Activated naive CD4-positive, alpha-beta T cell treated with anti-CD3 and anti-CD28 coated beads, Interleukin-2, amount 10 ng/mL, durations not matched to agents 5 hours and 36 hours (primary cell): ENCODE data around the gene C4BPA. TPM values are rescaled to one million over a fixed set of nuclear protein-coding genes. Genes with fewer than 3 reads are reported as not detected.

Experiments used
- total RNA-seq, 2 experiments: library from RNA; stranded (reverse); gene quantifications; one replicate each; pipeline ENCODE4 v1.2.3, GENCODE V29; 2021

C4BPA gene
- not detected for total RNA-seq

GRCh38 chr1:207103892-207104373, at the start of gene C4BPA:
Gene C4BPA (plus strand): TSS chr1:207104233. CDS start chr1:207113026, 8,793 bp downstream.

DNA sequence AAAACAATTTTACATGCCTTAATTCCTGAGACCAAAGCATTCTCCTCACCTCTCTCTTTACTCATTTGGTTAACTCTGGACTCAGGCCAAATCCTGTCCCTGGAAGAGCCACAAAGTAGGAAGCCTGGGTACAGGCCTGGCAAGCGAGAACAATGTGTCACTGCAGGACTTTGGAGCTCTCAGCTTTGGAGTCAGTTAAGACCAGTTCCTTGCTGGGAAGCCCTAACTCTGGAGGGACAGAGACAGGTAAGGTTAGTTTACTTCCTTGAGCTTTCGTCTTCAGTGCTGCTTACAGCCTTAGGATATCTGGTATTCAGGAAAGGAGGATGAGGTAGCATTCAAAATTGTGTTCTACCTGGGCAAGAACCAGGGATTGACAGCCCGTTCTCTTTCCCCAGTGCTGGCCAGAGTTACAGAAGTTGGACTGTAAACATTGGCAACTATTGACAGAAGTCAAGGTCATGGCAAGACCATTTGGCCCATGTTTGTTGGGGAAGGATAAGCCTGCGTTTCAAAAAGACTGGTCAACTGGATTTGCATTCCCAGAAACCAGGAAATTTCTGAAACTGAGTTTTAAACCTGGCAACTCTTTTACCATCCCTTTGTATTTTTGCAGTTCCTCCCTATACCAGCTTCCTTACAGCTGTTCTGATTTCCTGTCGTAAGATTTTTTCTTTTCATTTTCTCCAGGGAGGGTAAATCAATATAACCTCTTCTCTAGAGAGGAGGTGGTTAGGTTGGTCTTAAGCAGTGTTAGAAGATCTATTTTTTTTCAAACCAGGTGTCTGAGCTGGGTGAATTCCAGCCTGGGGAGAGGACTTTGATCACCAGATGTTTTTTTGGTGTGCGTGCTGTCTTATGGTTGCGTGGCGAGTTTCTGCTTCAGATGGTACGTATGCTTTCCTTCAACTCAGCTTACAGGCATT, 15.1 kb upstream of the C4BPA start, which contains the start of gene C4BPB:
TSS of gene C4BPB (plus strand) at position 160 of the 926 bp plus-strand sequence. CDS start at position 832, 672 bp downstream.

Other genes with a start within 250 kb of the C4BPA start
- not detected for gene IL20, start 238.6 kb upstream of the C4BPA start, total RNA-seq
- gene IL24, start 206.8 kb upstream of the C4BPA start, total RNA-seq, result under 1 TPM; 0.33 to 0.60 TPM
- gene FCMR, start 182.3 kb upstream of the C4BPA start, total RNA-seq, result 100 to 1,000 TPM; 221 to 226 TPM
- gene PIGR, start 157.8 kb upstream of the C4BPA start, total RNA-seq, result not detected
- not detected for gene FCAMR, start 133.8 kb upstream of the C4BPA start, total RNA-seq
- not detected for gene C1orf116, start 71.5 kb upstream of the C4BPA start, total RNA-seq
- 1 to 10 TPM; 7.3 to 7.7 TPM for gene YOD1, start 53.0 kb upstream of the C4BPA start, total RNA-seq
- 1 to 10 TPM; 4.7 to 4.9 TPM for gene PFKFB2, start 51.0 kb upstream of the C4BPA start, total RNA-seq
- 1 to 10 TPM; 3.0 to 4.2 TPM for gene C4BPB, start 15.4 kb upstream of the C4BPA start, total RNA-seq
- 100 to 1,000 TPM; 126 to 132 TPM for gene CD55, start 217.4 kb downstream of the C4BPA start, total RNA-seq